Mesothelial cell of epicardium (in vitro differentiated cells): ENCODE measurements around the gene PCSK2. TPM values are rescaled to one million over a fixed set of nuclear protein-coding genes. Genes with fewer than 3 reads are reported as not detected.

Experiments
- DNase-seq, 2 experiments: peaks; one replicate each; pipeline ENCODE4 v3.0.0; 2021; ENCODE audit warnings: low spot score in 2 of 2; ENCODE audit not compliant: unreplicated experiment in 2 of 2
- H3K27ac Mint-ChIP-seq: 2 replicates; pipeline ENCODE4 v1.8.0; 2021; ENCODE audit warnings: mixed read lengths
- H3K27me3 Mint-ChIP-seq: 2 replicates; pipeline ENCODE4 v1.8.0; 2021; ENCODE audit warnings: low read depth, mixed read lengths
- H3K36me3 Mint-ChIP-seq: 2 replicates; pipeline ENCODE4 v1.8.0; 2021; ENCODE audit warnings: mixed read lengths
- H3K4me1 Mint-ChIP-seq: 2 replicates; pipeline ENCODE4 v1.8.0; 2021; ENCODE audit warnings: mixed read lengths
- H3K4me3 Mint-ChIP-seq: 2 replicates; pipeline ENCODE4 v1.8.0; 2021; ENCODE audit warnings: mild to moderate bottlenecking, moderate library complexity, mixed read lengths
- H3K9me3 Mint-ChIP-seq: 2 replicates; pipeline ENCODE4 v1.8.0; 2021; ENCODE audit warnings: mixed read lengths
- CTCF ChIP-seq: fragments of 200-600 bp; sonication (generic); IDR thresholded peaks from one replicate; pipeline ENCODE4 v1.5.0; 2021; ENCODE audit warnings: antibody characterized with exemption; ENCODE audit not compliant: unreplicated experiment
- total RNA-seq: library from RNA; stranded (reverse); gene quantifications from 3 replicates; pipeline ENCODE4 v1.2.1, GENCODE V29; 2021

The PCSK2 gene
- total RNA-seq, result 0.29 to 0.38 TPM (median 0.35 TPM) in 3 replicates

GRCh38 chr20:17226410-17227218, at the start of gene PCSK2:
TSS of gene PCSK2 (plus strand) at chr20:17227040. CDS start at chr20:17227306, 266 bp downstream.
- peak; percentile 76 to 86 for DNase-seq
- H3K27ac Mint-ChIP-seq, result peak within 1 kb of the TSS; percentile 21
- peak within 1 kb of the TSS; percentile 62 for H3K4me3 Mint-ChIP-seq
- no peak for TF ChIP-seq CTCF
- no peaks in the 10 kb centered on the region for H3K9me3 Mint-ChIP-seq
- H3K36me3 Mint-ChIP-seq, result no peaks in the 10 kb centered on the region
- H3K4me1 Mint-ChIP-seq, result peaks cover 20% of the 10 kb centered on the region
- peaks cover 97% of the 10 kb centered on the region for H3K27me3 Mint-ChIP-seq

GRCh38 chr20:17177341-17177740, 49.5 kb upstream of the PCSK2 start:
- Mint-ChIP-seq H3K4me3 (no peak overlapping the region), H3K27ac (no peak overlapping the region), H3K4me1 (peaks cover 9% of the 10 kb centered on the region), H3K9me3 (peaks cover 12% of the 10 kb centered on the region), H3K36me3 (no peaks in the 10 kb centered on the region), H3K27me3 (peaks cover 5% of the 10 kb centered on the region)
- TF ChIP-seq CTCF, result no peak
- DNase-seq, result no peak

GRCh38 chr20:17179840-17180239, 47.0 kb upstream of the PCSK2 start:
- DNase-seq, result no peak
- H3K4me3 Mint-ChIP-seq, result no peak overlapping the region
- H3K36me3 Mint-ChIP-seq, result peaks cover 1% of the 10 kb centered on the region
- no peaks in the 10 kb centered on the region for H3K4me1 Mint-ChIP-seq
- no peak for TF ChIP-seq CTCF
- no peak overlapping the region for H3K27ac Mint-ChIP-seq
- peaks cover 25% of the 10 kb centered on the region for H3K9me3 Mint-ChIP-seq
- H3K27me3 Mint-ChIP-seq, result peaks cover 10% of the 10 kb centered on the region

- H3K36me3 Mint-ChIP-seq, result peaks cover 2% of the 10 kb centered on the region
- TF ChIP-seq CTCF, result no peak
- H3K4me3 Mint-ChIP-seq, result no peak overlapping the region
- H3K27ac Mint-ChIP-seq, result no peak overlapping the region
- H3K9me3 Mint-ChIP-seq, result peaks cover 13% of the 10 kb centered on the region
- H3K27me3 Mint-ChIP-seq, result no peaks in the 10 kb centered on the region
- no peak for DNase-seq
- no peaks in the 10 kb centered on the region for H3K4me1 Mint-ChIP-seq
These were observed 36.7 kb upstream of the PCSK2 start for GRCh38 chr20:17189976-17190695.

GRCh38 chr20:17197041-17197440, 29.8 kb upstream of the PCSK2 start:
- peaks cover 5% of the 10 kb centered on the region for H3K9me3 Mint-ChIP-seq
- no peaks in the 10 kb centered on the region for H3K4me1 Mint-ChIP-seq
- no peaks in the 10 kb centered on the region for H3K36me3 Mint-ChIP-seq
- H3K27me3 Mint-ChIP-seq, result peaks cover 39% of the 10 kb centered on the region
- TF ChIP-seq CTCF, result no peak
- H3K4me3 Mint-ChIP-seq, result no peak overlapping the region
- DNase-seq, result no peak
- no peak overlapping the region for H3K27ac Mint-ChIP-seq
